ENCODE results near the gene RAD51B. TPM values are rescaled to one million over a fixed set of nuclear protein-coding genes. Genes with fewer than 3 reads are reported as not detected.

The RAD51B gene
- total and polyA plus RNA-seq, 2 of the 13 experiments (the other 11 are each of a cell fraction or from before 2014, with no cell fraction given): 7.0 to 9.5 TPM

DNA sequence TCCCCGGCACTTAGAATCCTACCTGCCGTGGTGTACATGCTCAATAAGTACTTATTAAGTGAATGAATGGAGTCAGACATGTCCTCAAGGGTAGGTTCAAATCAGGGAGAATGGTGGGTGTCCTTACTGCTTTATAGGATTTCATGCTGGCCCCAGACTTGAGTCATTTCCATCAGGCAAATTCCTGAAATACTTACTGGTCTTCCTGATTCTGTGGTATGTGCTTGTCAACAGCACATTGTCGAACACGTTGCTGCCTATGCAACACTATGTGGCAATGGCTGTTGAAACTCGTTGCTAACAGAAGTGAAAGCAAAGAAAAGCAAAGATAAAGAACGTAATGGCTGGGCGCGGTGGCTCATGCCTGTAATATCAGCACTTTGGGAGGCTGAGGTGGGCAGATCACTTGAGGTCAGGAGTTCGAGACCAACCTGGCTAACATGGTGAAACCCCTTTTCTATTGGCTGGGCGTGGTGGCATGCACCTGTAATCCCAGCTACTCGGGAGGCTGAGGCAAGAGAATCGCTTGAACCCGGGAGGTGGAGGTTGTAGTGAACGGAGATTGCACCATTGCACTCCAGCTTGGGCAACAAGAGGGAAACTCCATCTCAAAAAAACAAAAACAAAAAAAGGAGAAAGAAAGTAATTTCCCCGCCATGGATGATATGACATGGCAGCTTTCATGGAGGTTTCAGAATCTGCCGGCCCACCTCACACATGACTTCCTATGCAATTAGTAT is 758.4 kb downstream of the RAD51B start (continued):
- TF ChIP-seq, protein P1, sequence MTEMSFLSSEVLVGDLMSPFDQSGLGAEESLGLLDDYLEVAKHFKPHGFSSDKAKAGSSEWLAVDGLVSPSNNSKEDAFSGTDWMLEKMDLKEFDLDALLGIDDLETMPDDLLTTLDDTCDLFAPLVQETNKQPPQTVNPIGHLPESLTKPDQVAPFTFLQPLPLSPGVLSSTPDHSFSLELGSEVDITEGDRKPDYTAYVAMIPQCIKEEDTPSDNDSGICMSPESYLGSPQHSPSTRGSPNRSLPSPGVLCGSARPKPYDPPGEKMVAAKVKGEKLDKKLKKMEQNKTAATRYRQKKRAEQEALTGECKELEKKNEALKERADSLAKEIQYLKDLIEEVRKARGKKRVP (CRISPR knock-in tag; IDR thresholded peaks at IDR 0.05): peak in 1 of 2 experiments; percentile 95; a peak in 2 of 4 replicates
- TF ChIP-seq, protein P2, sequence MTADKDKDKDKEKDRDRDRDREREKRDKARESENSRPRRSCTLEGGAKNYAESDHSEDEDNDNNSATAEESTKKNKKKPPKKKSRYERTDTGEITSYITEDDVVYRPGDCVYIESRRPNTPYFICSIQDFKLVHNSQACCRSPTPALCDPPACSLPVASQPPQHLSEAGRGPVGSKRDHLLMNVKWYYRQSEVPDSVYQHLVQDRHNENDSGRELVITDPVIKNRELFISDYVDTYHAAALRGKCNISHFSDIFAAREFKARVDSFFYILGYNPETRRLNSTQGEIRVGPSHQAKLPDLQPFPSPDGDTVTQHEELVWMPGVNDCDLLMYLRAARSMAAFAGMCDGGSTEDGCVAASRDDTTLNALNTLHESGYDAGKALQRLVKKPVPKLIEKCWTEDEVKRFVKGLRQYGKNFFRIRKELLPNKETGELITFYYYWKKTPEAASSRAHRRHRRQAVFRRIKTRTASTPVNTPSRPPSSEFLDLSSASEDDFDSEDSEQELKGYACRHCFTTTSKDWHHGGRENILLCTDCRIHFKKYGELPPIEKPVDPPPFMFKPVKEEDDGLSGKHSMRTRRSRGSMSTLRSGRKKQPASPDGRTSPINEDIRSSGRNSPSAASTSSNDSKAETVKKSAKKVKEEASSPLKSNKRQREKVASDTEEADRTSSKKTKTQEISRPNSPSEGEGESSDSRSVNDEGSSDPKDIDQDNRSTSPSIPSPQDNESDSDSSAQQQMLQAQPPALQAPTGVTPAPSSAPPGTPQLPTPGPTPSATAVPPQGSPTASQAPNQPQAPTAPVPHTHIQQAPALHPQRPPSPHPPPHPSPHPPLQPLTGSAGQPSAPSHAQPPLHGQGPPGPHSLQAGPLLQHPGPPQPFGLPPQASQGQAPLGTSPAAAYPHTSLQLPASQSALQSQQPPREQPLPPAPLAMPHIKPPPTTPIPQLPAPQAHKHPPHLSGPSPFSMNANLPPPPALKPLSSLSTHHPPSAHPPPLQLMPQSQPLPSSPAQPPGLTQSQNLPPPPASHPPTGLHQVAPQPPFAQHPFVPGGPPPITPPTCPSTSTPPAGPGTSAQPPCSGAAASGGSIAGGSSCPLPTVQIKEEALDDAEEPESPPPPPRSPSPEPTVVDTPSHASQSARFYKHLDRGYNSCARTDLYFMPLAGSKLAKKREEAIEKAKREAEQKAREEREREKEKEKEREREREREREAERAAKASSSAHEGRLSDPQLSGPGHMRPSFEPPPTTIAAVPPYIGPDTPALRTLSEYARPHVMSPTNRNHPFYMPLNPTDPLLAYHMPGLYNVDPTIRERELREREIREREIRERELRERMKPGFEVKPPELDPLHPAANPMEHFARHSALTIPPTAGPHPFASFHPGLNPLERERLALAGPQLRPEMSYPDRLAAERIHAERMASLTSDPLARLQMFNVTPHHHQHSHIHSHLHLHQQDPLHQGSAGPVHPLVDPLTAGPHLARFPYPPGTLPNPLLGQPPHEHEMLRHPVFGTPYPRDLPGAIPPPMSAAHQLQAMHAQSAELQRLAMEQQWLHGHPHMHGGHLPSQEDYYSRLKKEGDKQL (CRISPR knock-in tag; IDR thresholded peaks at IDR 0.05; ENCODE audit: low read depth): peak; percentile 48; the same call in 1 of the 2 replicates
- TF ChIP-seq, protein P3, sequence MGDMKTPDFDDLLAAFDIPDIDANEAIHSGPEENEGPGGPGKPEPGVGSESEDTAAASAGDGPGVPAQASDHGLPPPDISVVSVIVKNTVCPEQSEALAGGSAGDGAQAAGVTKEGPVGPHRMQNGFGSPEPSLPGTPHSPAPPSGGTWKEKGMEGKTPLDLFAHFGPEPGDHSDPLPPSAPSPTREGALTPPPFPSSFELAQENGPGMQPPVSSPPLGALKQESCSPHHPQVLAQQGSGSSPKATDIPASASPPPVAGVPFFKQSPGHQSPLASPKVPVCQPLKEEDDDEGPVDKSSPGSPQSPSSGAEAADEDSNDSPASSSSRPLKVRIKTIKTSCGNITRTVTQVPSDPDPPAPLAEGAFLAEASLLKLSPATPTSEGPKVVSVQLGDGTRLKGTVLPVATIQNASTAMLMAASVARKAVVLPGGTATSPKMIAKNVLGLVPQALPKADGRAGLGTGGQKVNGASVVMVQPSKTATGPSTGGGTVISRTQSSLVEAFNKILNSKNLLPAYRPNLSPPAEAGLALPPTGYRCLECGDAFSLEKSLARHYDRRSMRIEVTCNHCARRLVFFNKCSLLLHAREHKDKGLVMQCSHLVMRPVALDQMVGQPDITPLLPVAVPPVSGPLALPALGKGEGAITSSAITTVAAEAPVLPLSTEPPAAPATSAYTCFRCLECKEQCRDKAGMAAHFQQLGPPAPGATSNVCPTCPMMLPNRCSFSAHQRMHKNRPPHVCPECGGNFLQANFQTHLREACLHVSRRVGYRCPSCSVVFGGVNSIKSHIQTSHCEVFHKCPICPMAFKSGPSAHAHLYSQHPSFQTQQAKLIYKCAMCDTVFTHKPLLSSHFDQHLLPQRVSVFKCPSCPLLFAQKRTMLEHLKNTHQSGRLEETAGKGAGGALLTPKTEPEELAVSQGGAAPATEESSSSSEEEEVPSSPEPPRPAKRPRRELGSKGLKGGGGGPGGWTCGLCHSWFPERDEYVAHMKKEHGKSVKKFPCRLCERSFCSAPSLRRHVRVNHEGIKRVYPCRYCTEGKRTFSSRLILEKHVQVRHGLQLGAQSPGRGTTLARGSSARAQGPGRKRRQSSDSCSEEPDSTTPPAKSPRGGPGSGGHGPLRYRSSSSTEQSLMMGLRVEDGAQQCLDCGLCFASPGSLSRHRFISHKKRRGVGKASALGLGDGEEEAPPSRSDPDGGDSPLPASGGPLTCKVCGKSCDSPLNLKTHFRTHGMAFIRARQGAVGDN (CRISPR knock-in tag; IDR thresholded peaks at IDR 0.05): peak; percentile 50
- TF ChIP-seq RFX1 (IDR thresholded peaks at IDR 0.05) (peak; percentile 54; the same call in 1 of the 2 replicates), MEF2D (CRISPR knock-in tag; IDR thresholded peaks at IDR 0.05) (peak; percentile 60; the same call in 1 of the 2 replicates), CEBPB (IDR thresholded peaks at IDR 0.05; ENCODE audit: borderline replicate concordance, low read depth, low read length) (peak; percentile 99)
- TF ChIP-seq, protein P4, sequence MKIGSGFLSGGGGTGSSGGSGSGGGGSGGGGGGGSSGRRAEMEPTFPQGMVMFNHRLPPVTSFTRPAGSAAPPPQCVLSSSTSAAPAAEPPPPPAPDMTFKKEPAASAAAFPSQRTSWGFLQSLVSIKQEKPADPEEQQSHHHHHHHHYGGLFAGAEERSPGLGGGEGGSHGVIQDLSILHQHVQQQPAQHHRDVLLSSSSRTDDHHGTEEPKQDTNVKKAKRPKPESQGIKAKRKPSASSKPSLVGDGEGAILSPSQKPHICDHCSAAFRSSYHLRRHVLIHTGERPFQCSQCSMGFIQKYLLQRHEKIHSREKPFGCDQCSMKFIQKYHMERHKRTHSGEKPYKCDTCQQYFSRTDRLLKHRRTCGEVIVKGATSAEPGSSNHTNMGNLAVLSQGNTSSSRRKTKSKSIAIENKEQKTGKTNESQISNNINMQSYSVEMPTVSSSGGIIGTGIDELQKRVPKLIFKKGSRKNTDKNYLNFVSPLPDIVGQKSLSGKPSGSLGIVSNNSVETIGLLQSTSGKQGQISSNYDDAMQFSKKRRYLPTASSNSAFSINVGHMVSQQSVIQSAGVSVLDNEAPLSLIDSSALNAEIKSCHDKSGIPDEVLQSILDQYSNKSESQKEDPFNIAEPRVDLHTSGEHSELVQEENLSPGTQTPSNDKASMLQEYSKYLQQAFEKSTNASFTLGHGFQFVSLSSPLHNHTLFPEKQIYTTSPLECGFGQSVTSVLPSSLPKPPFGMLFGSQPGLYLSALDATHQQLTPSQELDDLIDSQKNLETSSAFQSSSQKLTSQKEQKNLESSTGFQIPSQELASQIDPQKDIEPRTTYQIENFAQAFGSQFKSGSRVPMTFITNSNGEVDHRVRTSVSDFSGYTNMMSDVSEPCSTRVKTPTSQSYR (CRISPR knock-in tag; IDR thresholded peaks at IDR 0.05; ENCODE audit: borderline replicate concordance): peak; percentile 69; the same call in 1 of the 2 replicates
- TF ChIP-seq, protein P5, sequence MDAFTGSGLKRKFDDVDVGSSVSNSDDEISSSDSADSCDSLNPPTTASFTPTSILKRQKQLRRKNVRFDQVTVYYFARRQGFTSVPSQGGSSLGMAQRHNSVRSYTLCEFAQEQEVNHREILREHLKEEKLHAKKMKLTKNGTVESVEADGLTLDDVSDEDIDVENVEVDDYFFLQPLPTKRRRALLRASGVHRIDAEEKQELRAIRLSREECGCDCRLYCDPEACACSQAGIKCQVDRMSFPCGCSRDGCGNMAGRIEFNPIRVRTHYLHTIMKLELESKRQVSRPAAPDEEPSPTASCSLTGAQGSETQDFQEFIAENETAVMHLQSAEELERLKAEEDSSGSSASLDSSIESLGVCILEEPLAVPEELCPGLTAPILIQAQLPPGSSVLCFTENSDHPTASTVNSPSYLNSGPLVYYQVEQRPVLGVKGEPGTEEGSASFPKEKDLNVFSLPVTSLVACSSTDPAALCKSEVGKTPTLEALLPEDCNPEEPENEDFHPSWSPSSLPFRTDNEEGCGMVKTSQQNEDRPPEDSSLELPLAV (CRISPR knock-in tag; conservative IDR thresholded peaks at IDR 0.05; ENCODE audit: low read depth): no peak

Data from HepG2 (cell line).